HG02970 (cell line): ENCODE results near the gene UQCRQ.

ENCODE experiments used
- ATAC-seq: cut with Tn5 transposase; IDR thresholded peaks from one replicate; pipeline ENCODE4 v1.9.1; 2021; ENCODE audit warnings: mild to moderate bottlenecking, moderate library complexity, moderate number of reproducible peaks; ENCODE audit not compliant: unreplicated experiment, low FRiP score

The UQCRQ gene

DNA sequence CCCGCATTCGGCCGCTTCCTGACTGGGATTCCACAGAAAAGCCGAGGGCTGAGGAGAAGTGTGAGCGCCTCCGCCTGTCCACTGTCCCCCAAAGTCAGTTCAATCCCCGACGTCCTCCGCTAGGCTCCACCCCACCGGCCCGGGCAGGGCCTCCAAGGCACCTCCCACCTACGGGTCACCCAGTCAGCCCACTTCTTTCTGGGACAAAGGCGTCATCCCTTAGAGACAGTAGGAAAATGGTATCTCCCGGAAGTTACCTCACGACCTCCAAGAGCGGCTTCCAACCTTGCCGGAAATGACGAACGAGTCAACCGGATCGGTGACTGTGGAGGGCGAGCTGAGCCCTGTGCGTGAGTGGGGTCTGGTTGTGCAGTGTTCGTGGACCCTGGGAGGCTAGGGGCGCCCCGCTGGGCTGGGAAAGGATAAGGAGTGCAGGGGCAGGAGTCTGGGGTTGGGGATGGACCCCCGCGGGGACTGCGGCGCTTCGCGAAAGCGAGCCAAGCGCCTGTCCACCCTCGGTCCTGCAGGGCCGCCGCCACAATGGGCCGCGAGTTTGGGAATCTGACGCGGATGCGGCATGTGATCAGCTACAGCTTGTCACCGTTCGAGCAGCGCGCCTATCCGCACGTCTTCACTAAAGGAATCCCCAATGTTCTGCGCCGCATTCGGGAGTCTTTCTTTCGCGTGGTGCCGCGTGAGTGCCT is at the start of gene UQCRQ, which contains the start of gene GDF9:
TSS of gene UQCRQ (plus strand) at position 301 of the 704 bp plus-strand sequence. CDS start at position 541, 240 bp downstream.
TSS of gene GDF9 (minus strand) at position 128 of the 704 bp plus-strand sequence. CDS start 1,936 bp downstream, outside the sequence.
- ATAC-seq: peak; percentile 88

DNA sequence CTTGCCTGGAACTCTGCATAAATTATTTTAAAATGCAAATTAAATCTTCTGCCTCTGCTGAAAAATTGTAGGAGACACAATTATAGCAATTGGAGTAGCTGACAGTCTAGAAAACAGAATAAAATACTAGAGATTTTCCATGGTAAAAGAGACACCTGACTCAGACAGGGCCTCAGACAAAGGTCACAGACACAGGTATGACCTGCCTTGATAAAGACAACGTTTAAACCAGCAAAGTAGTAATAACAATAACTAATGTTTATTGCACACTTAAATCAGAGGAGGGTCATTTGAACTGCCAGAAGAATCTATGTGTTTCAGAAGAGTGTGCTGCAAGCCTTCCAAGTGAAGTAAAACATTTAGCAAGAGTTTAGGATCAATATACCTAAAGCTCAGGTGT is 49.4 kb upstream of the UQCRQ start:
- ATAC-seq: no peak

DNA sequence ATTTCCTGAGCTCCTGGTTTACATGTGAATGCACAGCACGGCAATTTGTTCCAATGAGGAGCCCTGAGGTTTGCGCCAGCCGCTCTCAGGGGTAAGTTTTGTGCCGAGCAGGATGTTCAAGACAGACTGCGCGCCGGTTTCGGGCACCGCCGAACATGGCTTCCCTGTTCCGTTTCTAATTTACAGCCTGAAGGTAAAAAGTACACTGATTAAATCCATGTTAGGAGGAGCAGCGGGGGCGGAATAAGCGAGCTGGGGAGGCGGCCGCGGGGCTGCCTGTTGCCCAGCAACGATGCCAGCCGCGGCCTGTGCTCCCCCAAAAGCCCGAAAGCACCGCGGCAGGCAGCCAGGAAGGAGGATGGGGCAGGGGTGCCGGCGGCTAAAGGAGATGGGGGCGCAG is 47.0 kb upstream of the UQCRQ start:
- no peak for ATAC-seq

DNA sequence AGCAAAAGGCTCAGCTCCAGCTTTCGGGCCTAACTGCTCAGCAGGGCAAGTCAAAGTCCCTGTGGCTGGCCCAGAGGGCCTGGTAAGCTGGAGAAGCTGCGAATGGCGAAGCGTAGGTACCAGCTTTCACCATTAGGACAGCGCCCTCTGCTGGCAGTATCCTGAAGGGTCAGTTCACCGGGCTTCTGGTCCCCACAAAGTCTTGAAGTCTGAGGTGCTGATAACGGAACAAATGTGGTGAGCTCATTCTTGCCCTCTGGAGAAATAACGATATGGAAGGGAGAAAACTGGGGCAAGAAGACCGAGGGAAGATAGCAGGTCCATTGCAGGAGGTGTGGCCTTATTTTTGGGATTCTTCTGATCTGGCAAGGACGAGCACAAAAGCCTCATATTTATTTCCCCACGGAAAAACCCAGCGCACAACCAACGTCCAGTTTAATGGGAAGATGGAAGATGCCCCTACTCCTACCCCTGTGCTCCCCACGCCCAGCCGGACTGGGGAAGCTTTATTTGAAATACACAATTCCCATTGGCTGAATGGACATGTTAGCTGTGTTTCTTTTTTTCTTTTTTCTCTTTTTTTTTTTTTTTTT is 46.2 kb upstream of the UQCRQ start:
- ATAC-seq: no peak

- no peak for ATAC-seq
Measured at GRCh38 chr5:132821350-132821749, 45.1 kb upstream of the UQCRQ start.

DNA sequence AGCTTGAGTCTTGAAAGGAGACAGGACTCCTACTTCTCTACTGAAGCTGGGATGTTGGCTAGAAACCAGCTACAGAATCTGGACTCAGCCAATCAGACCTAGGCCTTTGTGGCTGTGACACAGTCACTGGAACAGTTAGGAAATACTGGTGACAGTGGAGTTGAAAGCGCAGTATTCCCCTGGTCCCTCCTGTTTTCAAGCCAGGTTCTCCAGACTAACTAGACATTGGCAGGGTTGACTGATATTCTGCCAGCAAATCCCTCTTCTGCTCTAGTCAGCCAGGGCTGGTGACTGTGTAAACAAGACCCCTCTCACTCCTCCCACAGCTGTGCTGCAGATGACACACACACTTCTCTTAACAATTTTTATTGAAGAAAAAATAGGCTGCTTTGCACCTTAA is 44.7 kb upstream of the UQCRQ start:
- ATAC-seq: no peak

GRCh38 chr5:132822650-132823480 is 43.6 kb upstream of the UQCRQ start:
- ATAC-seq: no peak

GRCh38 chr5:132823481-132824050 is 42.9 kb upstream of the UQCRQ start:
- ATAC-seq: no peak

- no peak for ATAC-seq
Measured at GRCh38 chr5:132824426-132824825, 42.0 kb upstream of the UQCRQ start.

- no peak for ATAC-seq
Measured at GRCh38 chr5:132825033-132825833, 41.2 kb upstream of the UQCRQ start.

GRCh38 chr5:132825834-132826391 is 40.5 kb upstream of the UQCRQ start:
- ATAC-seq: no peak

DNA sequence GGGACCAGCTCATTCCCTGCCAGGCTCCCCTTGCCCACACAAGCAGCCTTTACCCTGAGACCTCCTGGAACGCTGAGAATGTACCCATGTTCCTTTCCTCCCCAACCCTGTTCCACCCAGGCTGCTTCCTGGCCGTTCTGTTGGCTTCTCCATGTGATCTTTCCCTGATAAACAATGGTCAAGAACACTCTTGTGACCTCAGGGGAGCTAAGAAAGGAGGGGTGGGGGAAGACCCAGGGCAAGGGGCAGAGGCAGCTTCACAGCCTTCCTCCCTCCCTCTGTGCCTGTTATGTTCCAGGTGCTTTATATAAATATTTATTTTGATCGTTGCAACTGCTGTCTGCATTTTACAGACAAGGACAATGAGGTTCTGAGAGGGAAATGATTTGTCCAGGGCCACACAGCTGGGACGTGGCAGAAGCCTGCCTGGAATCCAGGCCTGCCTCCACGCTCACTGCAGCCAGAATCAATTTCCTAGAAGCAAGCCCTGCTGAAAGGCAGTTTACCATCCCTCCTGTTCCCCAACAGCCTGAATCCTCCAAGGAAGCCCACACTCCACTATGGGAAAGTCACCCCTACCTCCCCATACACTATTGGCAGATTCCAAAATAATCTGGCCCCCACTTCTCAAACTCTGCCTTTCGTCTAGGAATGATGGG is 39.9 kb upstream of the UQCRQ start:
- no peak for ATAC-seq

DNA sequence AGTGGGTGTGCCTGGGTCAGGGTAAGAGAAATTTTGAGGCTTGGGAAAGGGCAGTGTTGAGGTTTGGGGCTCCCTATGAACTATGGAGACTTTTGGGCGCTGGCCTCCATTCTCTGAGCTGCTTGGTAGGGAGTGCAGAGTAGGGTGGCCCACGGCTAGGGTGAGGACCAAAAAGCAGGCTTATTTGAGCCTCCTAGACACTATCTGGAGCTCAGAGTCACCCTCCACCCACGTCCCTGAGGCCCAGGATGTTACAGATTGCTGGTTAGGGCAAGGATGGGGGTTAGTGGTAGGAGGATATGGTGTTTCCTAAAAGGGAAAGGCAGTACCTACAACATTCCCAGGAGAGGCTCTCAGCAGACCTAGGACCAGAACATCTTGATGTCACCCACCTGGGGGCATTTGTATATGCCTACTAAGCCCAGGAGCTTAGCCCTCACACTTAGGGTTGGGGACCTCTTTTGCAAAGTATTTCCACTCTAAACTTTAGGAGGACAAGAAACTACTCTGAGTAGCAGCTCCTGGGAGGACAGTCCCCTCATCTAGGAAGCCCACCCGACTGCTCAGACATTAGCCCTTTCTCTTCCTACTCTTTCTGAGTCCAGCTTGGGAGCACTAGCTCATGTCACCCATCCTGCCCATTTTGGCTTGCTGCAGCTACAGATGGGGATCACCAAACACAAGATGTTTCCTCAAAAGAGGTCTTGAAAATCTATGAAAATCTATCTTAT is 38.3 kb upstream of the UQCRQ start:
- ATAC-seq: no peak

DNA sequence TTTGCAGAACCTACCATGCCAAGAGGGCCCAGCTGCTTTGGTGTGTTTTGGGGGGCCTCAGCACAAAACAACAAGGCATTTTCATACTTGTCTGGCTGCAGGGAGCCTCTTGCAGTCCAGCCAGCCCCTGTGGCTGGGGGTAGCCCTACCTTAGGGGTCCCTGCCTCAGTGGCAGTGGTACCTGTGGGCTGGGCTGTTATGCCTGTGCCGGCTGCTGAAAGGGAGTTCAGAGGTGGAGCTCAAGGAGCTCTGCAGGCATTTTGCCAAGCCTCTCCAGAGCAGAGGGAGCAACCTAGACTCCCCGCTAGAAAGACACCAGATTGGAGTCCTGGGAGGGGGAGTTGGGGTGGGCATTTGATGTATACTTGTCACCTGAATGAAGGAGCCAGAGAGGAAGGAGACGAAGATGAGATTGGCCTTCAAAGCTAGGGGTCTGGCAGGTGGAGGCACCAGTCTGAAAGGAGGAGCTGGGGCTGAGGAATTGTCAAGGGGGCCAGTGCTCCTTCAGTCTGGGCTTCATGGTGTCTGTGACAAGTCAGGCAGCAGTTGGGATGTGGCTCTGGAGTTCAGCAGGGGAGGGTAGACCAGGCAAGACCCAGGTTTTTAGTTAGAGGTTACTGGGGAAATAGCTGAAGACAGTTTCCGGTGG is 37.5 kb upstream of the UQCRQ start:
- ATAC-seq: no peak

DNA sequence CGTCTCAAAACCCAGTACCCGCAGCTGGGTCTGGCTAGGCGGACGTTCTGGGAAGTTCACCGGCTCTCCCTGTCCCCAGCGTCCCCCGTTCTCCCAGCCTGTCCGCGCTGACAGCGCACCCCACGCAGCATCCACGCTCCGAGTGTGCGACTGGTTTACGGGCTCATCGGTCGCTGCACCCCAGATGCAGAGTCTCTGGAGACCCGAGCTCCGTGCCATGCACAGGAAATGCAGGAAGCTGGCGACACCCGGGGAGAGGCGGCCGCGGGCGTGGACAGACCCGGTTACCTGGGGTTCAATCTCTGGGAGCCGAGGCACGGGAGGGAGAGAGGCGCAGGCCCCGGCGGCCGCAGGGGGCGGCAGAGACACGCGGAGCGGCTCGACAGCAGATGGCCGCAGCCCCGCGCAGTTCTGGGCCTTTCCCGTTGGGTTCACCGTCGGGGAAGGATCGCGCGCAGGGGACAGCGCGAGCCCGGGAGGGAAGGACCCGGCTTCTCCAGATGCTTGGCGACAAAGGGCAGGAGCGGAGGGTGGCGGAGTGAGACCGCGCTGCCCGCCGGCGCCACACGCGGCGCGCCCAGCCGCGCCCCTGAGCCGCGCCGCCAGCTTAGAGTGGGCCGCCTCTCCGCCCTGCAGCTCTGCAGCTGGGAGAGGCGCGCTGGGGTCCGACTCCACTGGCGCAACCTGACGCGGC is 36.6 kb upstream of the UQCRQ start:
- ATAC-seq: peak; percentile 57

DNA sequence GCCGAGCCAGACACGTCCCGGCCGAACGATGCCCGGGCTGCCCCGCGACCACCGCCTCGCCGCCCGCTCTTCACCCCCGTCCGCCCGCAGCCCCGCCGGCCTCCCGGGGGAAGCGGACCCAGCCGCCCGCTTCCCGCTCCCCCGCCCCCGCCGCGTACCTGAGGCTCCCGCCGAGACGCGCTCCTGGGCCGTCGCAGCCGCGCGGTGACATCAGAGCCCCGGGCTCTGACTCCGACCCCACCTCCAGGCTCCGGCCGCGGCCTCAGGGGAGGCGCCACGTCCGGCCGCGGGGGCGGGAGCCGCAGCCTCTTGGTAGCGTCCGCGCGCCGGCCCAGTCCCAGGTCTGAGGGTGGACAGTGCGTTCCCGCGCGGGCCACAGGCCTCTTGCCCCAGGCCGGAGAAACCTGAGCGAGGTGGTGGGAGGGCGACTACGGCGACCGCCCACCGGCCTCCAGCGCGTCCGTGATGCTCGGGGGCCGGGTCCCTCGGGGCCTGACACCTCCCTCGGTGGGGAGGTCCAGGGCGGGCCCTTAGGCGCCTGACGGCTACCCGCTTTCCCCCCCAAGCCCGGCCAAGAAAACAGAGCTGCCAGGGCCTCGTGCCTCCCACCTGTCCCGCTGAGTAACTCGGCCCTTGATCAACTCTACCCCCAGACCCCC is 35.9 kb upstream of the UQCRQ start, which contains the start of gene SHROOM1:
TSS of gene SHROOM1 (minus strand) at position 212 of the 659 bp plus-strand sequence. CDS start 4,507 bp downstream, outside the sequence.
- ATAC-seq: peak; percentile 48
